Pons (tissue), 1 donor: ENCODE data around the gene EHHADH.

ENCODE experiments used
- DNase-seq: peaks from one replicate; pipeline ENCODE4 v3.0.0-alpha.2; 2016; ENCODE audit warnings: low spot score

EHHADH gene

GRCh38 chr3:185145511-185145910 is 108.3 kb downstream of the EHHADH start:
- no peak for DNase-seq

GRCh38 chr3:185144784-185145183 is 109.1 kb downstream of the EHHADH start:
- DNase-seq = no peak
